Measurements from ENCODE around the gene INVS. TPM values are rescaled to one million over a fixed set of nuclear protein-coding genes. Genes with fewer than 3 reads are reported as not detected.

INVS gene
- total and polyA plus RNA-seq, 2 donors (not counting 3 experiments of a cell fraction or from before 2014, with no cell fraction given), result 8.5 to 17.9 TPM

DNA sequence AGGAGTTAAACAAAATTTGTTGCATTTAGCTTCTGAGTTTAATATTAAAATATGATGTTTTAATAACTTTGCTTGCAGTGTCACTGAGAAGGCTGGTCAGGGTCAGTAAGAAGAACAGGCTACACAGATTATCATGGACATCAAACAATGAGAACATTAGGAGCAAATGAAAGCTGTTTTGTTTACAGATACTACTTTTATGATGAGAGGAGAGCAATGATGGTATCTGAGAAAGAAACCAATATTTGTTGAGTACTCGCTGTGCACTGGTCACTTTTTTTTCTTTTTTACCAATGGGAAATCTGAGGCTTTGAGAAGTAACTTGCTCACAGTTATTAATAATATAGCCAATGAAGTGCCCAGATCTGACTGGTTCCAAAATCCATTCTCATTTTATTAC, 109.6 kb downstream of the INVS start:
- H3K4me1 ChIP-seq (ENCODE audit: control insufficient read depth, extremely low read depth, insufficient read depth, low read length), result peaks cover 24% of the 10 kb centered on the region
- H3K27ac ChIP-seq (ENCODE audit: insufficient read depth, low read depth, low read length), result no peak overlapping the region
- FAIRE-seq (no peak), DNase-seq (ENCODE audit: low read depth, low spot score) (no peak)
- no peak overlapping the region for H3K4me3 ChIP-seq (replicated peaks in 1 of 3; ENCODE audit: insufficient read depth in 1 of 3, low read depth in 1 of 3, low read length in 3 of 3)
- no peak overlapping the region for H2AFZ ChIP-seq (ENCODE audit: low read depth, low read length)
- H3K79me2 ChIP-seq (ENCODE audit: control insufficient read depth, insufficient read depth, low read length), result no peaks in the 10 kb centered on the region
- H4K20me1 ChIP-seq (replicated peaks; ENCODE audit: control insufficient read depth, extremely low read depth, insufficient read depth, low read length), result no peaks in the 10 kb centered on the region
- H3K9ac ChIP-seq (replicated peaks; ENCODE audit: extremely low read depth, insufficient read depth, low read length), result no peak overlapping the region
- TF ChIP-seq, protein P1, sequence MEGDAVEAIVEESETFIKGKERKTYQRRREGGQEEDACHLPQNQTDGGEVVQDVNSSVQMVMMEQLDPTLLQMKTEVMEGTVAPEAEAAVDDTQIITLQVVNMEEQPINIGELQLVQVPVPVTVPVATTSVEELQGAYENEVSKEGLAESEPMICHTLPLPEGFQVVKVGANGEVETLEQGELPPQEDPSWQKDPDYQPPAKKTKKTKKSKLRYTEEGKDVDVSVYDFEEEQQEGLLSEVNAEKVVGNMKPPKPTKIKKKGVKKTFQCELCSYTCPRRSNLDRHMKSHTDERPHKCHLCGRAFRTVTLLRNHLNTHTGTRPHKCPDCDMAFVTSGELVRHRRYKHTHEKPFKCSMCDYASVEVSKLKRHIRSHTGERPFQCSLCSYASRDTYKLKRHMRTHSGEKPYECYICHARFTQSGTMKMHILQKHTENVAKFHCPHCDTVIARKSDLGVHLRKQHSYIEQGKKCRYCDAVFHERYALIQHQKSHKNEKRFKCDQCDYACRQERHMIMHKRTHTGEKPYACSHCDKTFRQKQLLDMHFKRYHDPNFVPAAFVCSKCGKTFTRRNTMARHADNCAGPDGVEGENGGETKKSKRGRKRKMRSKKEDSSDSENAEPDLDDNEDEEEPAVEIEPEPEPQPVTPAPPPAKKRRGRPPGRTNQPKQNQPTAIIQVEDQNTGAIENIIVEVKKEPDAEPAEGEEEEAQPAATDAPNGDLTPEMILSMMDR (IDR thresholded peaks at IDR 0.05; ENCODE audit: extremely low read depth in 1 of 2, insufficient read depth in 1 of 2, low read depth in 1 of 2, low read length in 2 of 2), result no peak
- TF ChIP-seq FOS (IDR thresholded peaks at IDR 0.05; ENCODE audit: borderline replicate concordance, insufficient read depth, low read length) (no peak), POLR2AphosphoS5 (IDR thresholded peaks at IDR 0.05; ENCODE audit: insufficient read depth, low read depth, low read length) (no peak), MYC (IDR thresholded peaks at IDR 0.05; ENCODE audit: low read depth, low read length) (no peak)
- no peaks in the 10 kb centered on the region for H3K9me3 ChIP-seq (replicated peaks; ENCODE audit: control insufficient read depth, insufficient read depth, low read length)
- intact Hi-C loops (cut with micrococcal nuclease), result no loop called here
- dilution Hi-C loops (cut with MboI; ENCODE audit: extremely low pct_ligation_motif_present, low sequenced_read_pairs), result no loop called here
- no peaks in the 10 kb centered on the region for H3K36me3 ChIP-seq (ENCODE audit: control insufficient read depth in 2 of 2, extremely low read depth in 1 of 2, insufficient read depth in 2 of 2, low read length in 2 of 2)
- no peaks in the 10 kb centered on the region for H3K9me1 ChIP-seq (replicated peaks; ENCODE audit: control insufficient read depth, extremely low read depth, insufficient read depth, low read length)
- POLR2A ChIA-PET, result no interaction called here
- BruUV-seq (replicated peaks), result no TSS peak
- no peak overlapping the region for H3K4me2 ChIP-seq (ENCODE audit: insufficient read depth, low read length)
- CTCF ChIA-PET, result no interaction called here
- H3K27me3 ChIP-seq (ENCODE audit: control insufficient read depth in 2 of 2, insufficient read depth in 2 of 2, low read length in 2 of 2), result no peaks in the 10 kb centered on the region

DNA sequence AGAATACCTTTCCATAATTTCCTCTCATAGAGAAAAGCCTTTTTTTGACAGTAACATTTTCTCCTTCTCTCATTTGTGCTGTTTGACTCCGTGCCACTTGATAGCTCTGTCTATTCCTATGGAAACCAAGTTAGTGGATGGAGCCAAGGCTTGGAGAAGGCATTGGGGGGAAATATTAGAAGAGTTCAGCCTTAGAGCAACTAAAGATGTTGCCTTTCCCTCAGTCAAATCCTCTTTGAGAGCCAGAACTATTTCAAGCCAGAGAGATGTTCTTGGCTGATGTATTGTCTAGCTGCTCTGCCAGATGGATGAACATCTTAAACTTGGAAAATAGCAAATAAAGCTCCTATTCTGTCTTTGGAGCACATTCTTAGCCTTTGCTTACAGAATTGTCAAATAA, 112.4 kb downstream of the INVS start:
- Histone ChIP-seq H3K36me3 (ENCODE audit: control insufficient read depth in 2 of 2, extremely low read depth in 1 of 2, insufficient read depth in 2 of 2, low read length in 2 of 2) (no peaks in the 10 kb centered on the region), H3K9me1 (replicated peaks; ENCODE audit: control insufficient read depth, extremely low read depth, insufficient read depth, low read length) (no peaks in the 10 kb centered on the region), H3K9me3 (replicated peaks; ENCODE audit: control insufficient read depth, insufficient read depth, low read length) (no peaks in the 10 kb centered on the region), H3K4me3 (replicated peaks in 1 of 3; ENCODE audit: insufficient read depth in 1 of 3, low read depth in 1 of 3, low read length in 3 of 3) (no peak overlapping the region), H4K20me1 (replicated peaks; ENCODE audit: control insufficient read depth, extremely low read depth, insufficient read depth, low read length) (no peaks in the 10 kb centered on the region), H3K4me2 (ENCODE audit: insufficient read depth, low read length) (no peak overlapping the region), H3K27ac (ENCODE audit: insufficient read depth, low read depth, low read length) (no peak overlapping the region), H3K27me3 (ENCODE audit: control insufficient read depth in 2 of 2, insufficient read depth in 2 of 2, low read length in 2 of 2) (no peaks in the 10 kb centered on the region), H3K9ac (replicated peaks; ENCODE audit: extremely low read depth, insufficient read depth, low read length) (no peak overlapping the region), H2AFZ (ENCODE audit: low read depth, low read length) (no peak overlapping the region), H3K4me1 (ENCODE audit: control insufficient read depth, extremely low read depth, insufficient read depth, low read length) (peaks cover 8% of the 10 kb centered on the region), H3K79me2 (ENCODE audit: control insufficient read depth, insufficient read depth, low read length) (no peaks in the 10 kb centered on the region)
- dilution Hi-C loops (cut with MboI; ENCODE audit: extremely low pct_ligation_motif_present, low sequenced_read_pairs) (no loop called here), intact Hi-C loops (cut with micrococcal nuclease) (loop anchor here (2.0 kb wide), 1 partner anchor 113 kb away; the partner anchor contains the start of genes ERP44 and INVS)
- no peak for DNase-seq (ENCODE audit: low read depth, low spot score)
- POLR2A ChIA-PET, result no interaction called here
- TF ChIP-seq MYC (IDR thresholded peaks at IDR 0.05; ENCODE audit: low read depth, low read length) (no peak), GATA2 (IDR thresholded peaks at IDR 0.05; ENCODE audit: insufficient read depth, insufficient read length, low read depth, low read length) (no peak), EZH2 (IDR thresholded peaks at IDR 0.05; ENCODE audit: borderline replicate concordance, low read depth, low read length, severe bottlenecking) (no peak)
- no peak for FAIRE-seq
- no TSS peak for BruUV-seq (replicated peaks)
- CTCF ChIA-PET, result no interaction called here
